Measurements from ENCODE around the gene SALL1. TPM values are rescaled to one million over a fixed set of nuclear protein-coding genes. Genes with fewer than 3 reads are reported as not detected.

SALL1 gene
- total RNA-seq, 1 donor from 2014 or later, result not detected

GRCh38 chr16:51181503-51181811 lies 30.4 kb upstream of the SALL1 start:
- no peak overlapping the region for H3K27ac Mint-ChIP-seq
- H3K27me3 Mint-ChIP-seq, result no peaks in the 10 kb centered on the region
- CTCF ChIA-PET, result no interaction called here
- no peaks in the 10 kb centered on the region for H3K4me1 Mint-ChIP-seq
- DNase-seq (no peak), ATAC-seq (ENCODE audit: low read depth) (no peak)
- intact Hi-C loops (cut with micrococcal nuclease), result no loop called here
- H3K4me3 Mint-ChIP-seq, result no peak overlapping the region
- POLR2A ChIA-PET, result no interaction called here
- no peaks in the 10 kb centered on the region for H3K36me3 Mint-ChIP-seq (ENCODE audit: low read depth)
- no peaks in the 10 kb centered on the region for H3K9me3 Mint-ChIP-seq
- no peak for TF ChIP-seq CTCF (IDR thresholded peaks at IDR 0.05)

- H3K4me3 Mint-ChIP-seq, result no peak overlapping the region
- H3K36me3 Mint-ChIP-seq (ENCODE audit: low read depth), result no peaks in the 10 kb centered on the region
- ChIA-PET POLR2A (no interaction called here), CTCF (no interaction called here)
- no peaks in the 10 kb centered on the region for H3K27me3 Mint-ChIP-seq
- H3K27ac Mint-ChIP-seq, result no peak overlapping the region
- H3K4me1 Mint-ChIP-seq, result no peaks in the 10 kb centered on the region
- no peak for TF ChIP-seq CTCF (IDR thresholded peaks at IDR 0.05)
- no peaks in the 10 kb centered on the region for H3K9me3 Mint-ChIP-seq
- ATAC-seq (ENCODE audit: low read depth) (no peak), DNase-seq (no peak)
- intact Hi-C loops (cut with micrococcal nuclease), result no loop called here
These were observed 29.8 kb upstream of the SALL1 start for GRCh38 chr16:51180719-51181502.

- ChIA-PET CTCF (no interaction called here), POLR2A (no interaction called here)
- H3K36me3 Mint-ChIP-seq (ENCODE audit: low read depth), result no peaks in the 10 kb centered on the region
These were observed 24.0 kb upstream of the SALL1 start for GRCh38 chr16:51175081-51175480.

GRCh38 chr16:51172368-51172767 lies 21.3 kb upstream of the SALL1 start:
- TF ChIP-seq CTCF (IDR thresholded peaks at IDR 0.05), result no peak
- ChIA-PET CTCF (no interaction called here), POLR2A (no interaction called here)
- Mint-ChIP-seq H3K4me3 (no peak overlapping the region), H3K27ac (no peak overlapping the region), H3K4me1 (no peaks in the 10 kb centered on the region), H3K9me3 (no peaks in the 10 kb centered on the region), H3K27me3 (no peaks in the 10 kb centered on the region), H3K36me3 (ENCODE audit: low read depth) (no peaks in the 10 kb centered on the region)
- ATAC-seq (ENCODE audit: low read depth) (no peak), DNase-seq (no peak)
- intact Hi-C loops (cut with micrococcal nuclease), result no loop called here

More at GRCh38 chr16:51175081-51175480, 24.0 kb upstream of the SALL1 start:
- Mint-ChIP-seq H3K9me3 (no peaks in the 10 kb centered on the region), H3K4me3 (no peak overlapping the region), H3K27ac (no peak overlapping the region), H3K4me1 (no peaks in the 10 kb centered on the region), H3K27me3 (no peaks in the 10 kb centered on the region)
- intact Hi-C loops (cut with micrococcal nuclease), result no loop called here
- TF ChIP-seq CTCF (IDR thresholded peaks at IDR 0.05), result no peak
- ATAC-seq (ENCODE audit: low read depth) (no peak), DNase-seq (no peak)

- DNase-seq (no peak), ATAC-seq (ENCODE audit: low read depth) (no peak)
- Mint-ChIP-seq H3K27me3 (no peaks in the 10 kb centered on the region), H3K27ac (no peak overlapping the region), H3K36me3 (ENCODE audit: low read depth) (no peaks in the 10 kb centered on the region), H3K4me1 (no peaks in the 10 kb centered on the region), H3K4me3 (no peak overlapping the region), H3K9me3 (no peaks in the 10 kb centered on the region)
- no peak for TF ChIP-seq CTCF (IDR thresholded peaks at IDR 0.05)
- intact Hi-C loops (cut with micrococcal nuclease), result no loop called here
- POLR2A ChIA-PET, result no interaction called here
- CTCF ChIA-PET, result no interaction called here
These were observed 17.7 kb upstream of the SALL1 start for GRCh38 chr16:51168755-51169154.

Data from activated B cell treated with CpG ODN at 0.5 μM for 24 hours (primary cell).